ENCODE data around the gene TRPV6. TPM values are rescaled to one million over a fixed set of nuclear protein-coding genes. Genes with fewer than 3 reads are reported as not detected.

Gene TRPV6
- total RNA-seq, 6 experiments from 2014 or later = 0.06 to 1.5 (median 0.75) TPM

- intact Hi-C loops (cut with DNase I) = no loop called here
These were observed 24.9 kb upstream of the TRPV6 start for GRCh38 chr7:142910481-142910880.

GRCh38 chr7:142910031-142910433, 24.5 kb upstream of the TRPV6 start:
- ATAC-seq = peak in 1 of 4 donors; percentile 51
- Histone ChIP-seq H3K9me3 (no peaks in the 10 kb centered on the region), H3K4me1 (no peaks in the 10 kb centered on the region), H3K27me3 (no peaks in the 10 kb centered on the region), H3K36me3 (no peaks in the 10 kb centered on the region), H3K27ac (no peak overlapping the region), H3K4me3 (no peak overlapping the region)
- intact Hi-C loops (cut with DNase I) = no loop called here
- no peak for DNase-seq
- TF ChIP-seq POLR2A (IDR thresholded peaks at IDR 0.05) = no peak
- no peak for TF ChIP-seq CTCF (IDR thresholded peaks at IDR 0.05)
- WGBS (ENCODE audit: insufficient coverage, low coverage, low lambda C conversion rate, missing lambda C conversion rate) = 31% methylated on average over 2 of the region's 2 CpGs

More at GRCh38 chr7:142910481-142910880, 24.9 kb upstream of the TRPV6 start:
- 52% methylated on average over 2 of the region's 2 CpGs for WGBS (ENCODE audit: insufficient coverage, low coverage, low lambda C conversion rate, missing lambda C conversion rate)
- Histone ChIP-seq H3K27ac (no peak overlapping the region), H3K4me1 (no peaks in the 10 kb centered on the region), H3K36me3 (no peaks in the 10 kb centered on the region), H3K27me3 (no peaks in the 10 kb centered on the region), H3K9me3 (no peaks in the 10 kb centered on the region), H3K4me3 (no peak overlapping the region)
- DNase-seq = peak in 1 of 3 donors; percentile 10
- ATAC-seq = peak in 2 of 4 donors; percentile 10 to 39
- TF ChIP-seq POLR2A (IDR thresholded peaks at IDR 0.05) = no peak
- no peak for TF ChIP-seq CTCF (IDR thresholded peaks at IDR 0.05)

- peak; percentile 83 to 93 (median 92) for ATAC-seq
- Histone ChIP-seq H3K27me3 (no peaks in the 10 kb centered on the region), H3K9me3 (no peaks in the 10 kb centered on the region), H3K27ac (no peak overlapping the region), H3K4me1 (no peaks in the 10 kb centered on the region), H3K36me3 (no peaks in the 10 kb centered on the region), H3K4me3 (no peak overlapping the region)
- 28% methylated on average over 12 of the region's 21 CpGs for WGBS (ENCODE audit: insufficient coverage, low coverage, low lambda C conversion rate, missing lambda C conversion rate)
- intact Hi-C loops (cut with DNase I) = no loop called here
- peak in 1 of 3 donors; percentile 46 for DNase-seq
- TF ChIP-seq POLR2A (IDR thresholded peaks at IDR 0.05) (no peak), CTCF (IDR thresholded peaks at IDR 0.05) (peak; percentile 30 to 67 (median 52))
These were observed 23.7 kb upstream of the TRPV6 start for GRCh38 chr7:142908921-142909890.

- no peak overlapping the region for H3K4me3 ChIP-seq
- H3K27ac ChIP-seq = no peak overlapping the region
- no peaks in the 10 kb centered on the region for H3K27me3 ChIP-seq
- DNase-seq (peak in 1 of 3 donors; percentile 40), ATAC-seq (no peak)
- no peaks in the 10 kb centered on the region for H3K36me3 ChIP-seq
- 65% methylated on average over 7 of the region's 11 CpGs for WGBS (ENCODE audit: insufficient coverage, low coverage, low lambda C conversion rate, missing lambda C conversion rate)
- intact Hi-C loops (cut with DNase I) = no loop called here
- no peaks in the 10 kb centered on the region for H3K4me1 ChIP-seq
- H3K9me3 ChIP-seq = no peaks in the 10 kb centered on the region
- TF ChIP-seq CTCF (IDR thresholded peaks at IDR 0.05) = no peak
- no peak for TF ChIP-seq POLR2A (IDR thresholded peaks at IDR 0.05)
These were observed 22.7 kb upstream of the TRPV6 start for GRCh38 chr7:142908290-142908689.
